Measurements from ENCODE around the gene MED16. TPM values are rescaled to one million over a fixed set of nuclear protein-coding genes. Genes with fewer than 3 reads are reported as not detected.
A peak's percentile ranks its signal among the peaks of the same experiment; 100 is the strongest.

The MED16 gene
- polyA plus RNA-seq, 3 donors, result 20.7 to 37.4 (median 32.8) TPM

DNA sequence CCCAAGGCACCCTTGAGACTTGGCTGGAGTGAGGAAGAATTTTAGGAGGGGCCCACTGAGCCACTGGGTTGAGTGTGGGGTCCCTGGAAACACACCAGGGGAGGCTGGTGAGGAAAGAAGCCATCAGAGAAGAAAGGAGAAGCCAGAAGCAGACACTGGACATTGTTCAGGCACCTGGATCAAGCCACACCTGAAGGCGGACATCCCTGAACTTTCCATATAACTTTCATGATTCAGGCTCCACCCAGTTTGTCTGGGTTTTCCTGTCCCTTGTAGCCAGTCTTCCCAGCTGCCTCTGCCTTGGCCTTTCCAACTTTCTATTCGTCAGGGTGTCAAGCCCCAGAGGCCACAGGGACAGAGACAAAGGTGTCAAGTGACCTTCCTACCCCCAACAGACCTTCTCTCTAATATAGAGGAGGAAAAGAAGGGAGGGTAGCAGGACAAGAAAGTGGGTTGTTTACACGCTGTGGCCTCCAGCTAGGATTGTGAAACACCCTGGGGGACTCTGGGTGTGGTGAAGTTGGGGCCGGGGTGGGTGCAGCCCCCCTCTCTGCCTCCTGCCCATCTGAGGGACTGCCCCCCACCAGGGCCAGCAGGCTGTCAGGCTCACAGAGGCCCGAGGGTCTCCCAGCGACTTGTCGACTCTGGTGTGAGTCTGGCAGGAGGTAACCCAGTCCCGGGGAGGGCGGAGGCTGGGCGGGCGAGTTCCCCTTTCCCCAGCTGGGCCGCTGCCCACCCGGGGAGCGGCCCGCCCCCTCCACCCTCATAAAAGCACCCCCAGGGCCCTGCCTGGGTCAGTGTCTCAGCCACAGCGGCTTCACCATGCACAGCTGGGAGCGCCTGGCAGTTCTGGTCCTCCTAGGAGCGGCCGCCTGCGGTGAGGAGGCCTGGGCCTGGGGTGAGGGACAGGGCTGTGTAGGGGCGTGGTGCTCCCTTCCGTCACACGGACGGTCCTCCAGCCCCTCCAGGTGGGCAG is 33.8 kb downstream of the MED16 start, which contains the start of gene CFD:
CFD (plus strand) TSS at position 797 of the 976 bp plus-strand sequence; CDS start at position 823, 26 bp downstream.
- Histone ChIP-seq H3K4me3 (replicated peaks in 1 of 3; ENCODE audit: low read depth in 2 of 3, low read length in 3 of 3) (peak within 1 kb of the TSS; percentile 44 to 87 (median 52)), H3K27me3 (ENCODE audit: control insufficient read depth in 2 of 2, insufficient read depth in 2 of 2, low read length in 2 of 2) (no peaks in the 10 kb centered on the region)
- peak; percentile 68 to 81 (median 80) for DNase-seq

DNA sequence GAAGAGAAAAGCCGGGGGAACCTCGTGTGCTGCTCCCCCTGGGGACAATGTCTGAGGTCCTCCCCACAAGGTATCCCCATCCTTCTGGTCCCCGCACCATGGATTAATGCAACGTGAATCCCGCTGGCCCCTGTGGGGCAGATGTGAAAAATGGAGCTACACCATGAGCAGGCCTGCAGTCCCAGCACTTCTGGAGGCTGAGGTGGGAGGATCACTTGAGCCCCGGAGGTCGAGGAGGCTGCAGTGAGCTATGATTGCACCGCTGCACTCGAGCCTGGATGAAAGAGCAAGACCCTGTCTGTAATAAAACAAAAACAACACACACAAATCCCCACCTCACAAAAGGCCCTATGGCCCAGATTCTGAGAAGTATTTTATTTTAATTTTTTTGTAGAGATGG is 34.7 kb downstream of the MED16 start:
- intact Hi-C loops (cut with micrococcal nuclease), result no loop called here
- Mint-ChIP-seq H3K27ac (peak overlapping the region; percentile 61 to 94 (median 82)), H3K4me1 (peaks cover 28% of the 10 kb centered on the region), H3K27me3 (ENCODE audit: low read depth in 3 of 3) (peaks cover 0 to 3% (median 2%) of the 10 kb centered on the region in 3 donors), H3K4me3 (no peak overlapping the region), H3K36me3 (no peaks in the 10 kb centered on the region), H3K9me3 (no peaks in the 10 kb centered on the region)
- Histone ChIP-seq H3K27ac (ENCODE audit: low read depth in 1 of 2, low read length in 2 of 2) (peak overlapping the region in 1 of 2 donors; percentile 45), H3K4me1 (ENCODE audit: control insufficient read depth in 1 of 2, insufficient read depth in 2 of 2, low read length in 2 of 2) (peaks cover 44 to 64% of the 10 kb centered on the region in 2 donors), H3K9ac (ENCODE audit: insufficient read depth, low read length, poor library complexity, severe bottlenecking) (no peak overlapping the region), H3K9me3 (replicated peaks in 1 of 2; ENCODE audit: control insufficient read depth in 1 of 2, insufficient read depth in 1 of 2, low read length in 2 of 2) (no peaks in the 10 kb centered on the region), H3K79me2 (ENCODE audit: insufficient read depth, low read length) (peaks cover 20% of the 10 kb centered on the region), H3K4me2 (replicated peaks; ENCODE audit: extremely low read depth, low read length, poor library complexity, severe bottlenecking) (no peak overlapping the region), H3K36me3 (replicated peaks in 1 of 2; ENCODE audit: control insufficient read depth in 1 of 2, insufficient read depth in 2 of 2, low read length in 2 of 2) (no peaks in the 10 kb centered on the region), H4K20me1 (ENCODE audit: insufficient read depth, low read length) (peaks cover 27% of the 10 kb centered on the region), H3K27me3 (ENCODE audit: control insufficient read depth in 2 of 2, insufficient read depth in 2 of 2, low read length in 2 of 2) (no peaks in the 10 kb centered on the region), H2AFZ (ENCODE audit: insufficient read depth, low read depth, low read length, poor library complexity, severe bottlenecking) (no peak overlapping the region), H3K4me3 (replicated peaks in 1 of 3; ENCODE audit: low read depth in 2 of 3, low read length in 3 of 3) (no peak overlapping the region)
- DNase-seq, result no peak
- TF ChIP-seq, protein P1, sequence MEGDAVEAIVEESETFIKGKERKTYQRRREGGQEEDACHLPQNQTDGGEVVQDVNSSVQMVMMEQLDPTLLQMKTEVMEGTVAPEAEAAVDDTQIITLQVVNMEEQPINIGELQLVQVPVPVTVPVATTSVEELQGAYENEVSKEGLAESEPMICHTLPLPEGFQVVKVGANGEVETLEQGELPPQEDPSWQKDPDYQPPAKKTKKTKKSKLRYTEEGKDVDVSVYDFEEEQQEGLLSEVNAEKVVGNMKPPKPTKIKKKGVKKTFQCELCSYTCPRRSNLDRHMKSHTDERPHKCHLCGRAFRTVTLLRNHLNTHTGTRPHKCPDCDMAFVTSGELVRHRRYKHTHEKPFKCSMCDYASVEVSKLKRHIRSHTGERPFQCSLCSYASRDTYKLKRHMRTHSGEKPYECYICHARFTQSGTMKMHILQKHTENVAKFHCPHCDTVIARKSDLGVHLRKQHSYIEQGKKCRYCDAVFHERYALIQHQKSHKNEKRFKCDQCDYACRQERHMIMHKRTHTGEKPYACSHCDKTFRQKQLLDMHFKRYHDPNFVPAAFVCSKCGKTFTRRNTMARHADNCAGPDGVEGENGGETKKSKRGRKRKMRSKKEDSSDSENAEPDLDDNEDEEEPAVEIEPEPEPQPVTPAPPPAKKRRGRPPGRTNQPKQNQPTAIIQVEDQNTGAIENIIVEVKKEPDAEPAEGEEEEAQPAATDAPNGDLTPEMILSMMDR (IDR thresholded peaks at IDR 0.05), result no peak
- WGBS (ENCODE audit: insufficient coverage), result no CpG with 5 or more reads among the region's 9 CpGs

More for the DNA sequence above, 33.8 kb downstream of the MED16 start, which contains the start of gene CFD:
- Histone ChIP-seq H3K27ac (ENCODE audit: low read depth in 1 of 2, low read length in 2 of 2) (peak within 1 kb of the TSS; percentile 45 to 81), H3K4me1 (ENCODE audit: control insufficient read depth in 1 of 2, insufficient read depth in 2 of 2, low read length in 2 of 2) (peaks cover 52 to 71% of the 10 kb centered on the region in 2 donors), H3K79me2 (ENCODE audit: insufficient read depth, low read length) (peaks cover 14% of the 10 kb centered on the region), H3K36me3 (replicated peaks in 1 of 2; ENCODE audit: control insufficient read depth in 1 of 2, insufficient read depth in 2 of 2, low read length in 2 of 2) (no peaks in the 10 kb centered on the region), H4K20me1 (ENCODE audit: insufficient read depth, low read length) (peaks cover 30% of the 10 kb centered on the region), H3K9ac (ENCODE audit: insufficient read depth, low read length, poor library complexity, severe bottlenecking) (peak within 1 kb of the TSS; percentile 54), H3K9me3 (replicated peaks in 1 of 2; ENCODE audit: control insufficient read depth in 1 of 2, insufficient read depth in 1 of 2, low read length in 2 of 2) (no peaks in the 10 kb centered on the region), H3K4me2 (replicated peaks; ENCODE audit: extremely low read depth, low read length, poor library complexity, severe bottlenecking) (peak within 1 kb of the TSS; percentile 98), H2AFZ (ENCODE audit: insufficient read depth, low read depth, low read length, poor library complexity, severe bottlenecking) (peak within 1 kb of the TSS; percentile 80)
- Mint-ChIP-seq H3K4me1 (peaks cover 36% of the 10 kb centered on the region), H3K9me3 (peaks cover 0 to 2% (median 0%) of the 10 kb centered on the region in 7 donors), H3K36me3 (no peaks in the 10 kb centered on the region), H3K4me3 (peak within 1 kb of the TSS; percentile 77 to 82), H3K27ac (peak within 1 kb of the TSS; percentile 82 to 94 (median 87)), H3K27me3 (ENCODE audit: low read depth in 3 of 3) (peaks cover 0 to 3% (median 0%) of the 10 kb centered on the region in 3 donors)
- WGBS (ENCODE audit: insufficient coverage), result 0% methylated on average over 12 of the region's 24 CpGs
- intact Hi-C loops (cut with micrococcal nuclease), result no loop called here
- TF ChIP-seq, protein P1 (IDR thresholded peaks at IDR 0.05), result no peak
